Measurements from ENCODE around the gene RIPOR1. TPM values are rescaled to one million over a fixed set of nuclear protein-coding genes. Genes with fewer than 3 reads are reported as not detected.

The RIPOR1 gene
- total RNA-seq, 2 donors from 2014 or later = 14.4 to 19.0 TPM

- peak; percentile 38 for DNase-seq
- H3K27me3 ChIP-seq = peaks cover 7% of the 10 kb centered on the region
- no peak for TF ChIP-seq CTCF (IDR thresholded peaks at IDR 0.05)
- H3K4me3 ChIP-seq = no peak overlapping the region
- H3K36me3 ChIP-seq = peaks cover 4% of the 10 kb centered on the region
- H3K27ac ChIP-seq = no peak overlapping the region
- H3K9ac ChIP-seq (ENCODE audit: low read depth in 2 of 2, low read length in 2 of 2) = no peak overlapping the region
- intact Hi-C loops (cut with DNase I) = loop anchor here (10.0 kb wide), 1 partner anchor 112 kb away; no protein-coding TSS in a partner anchor
- H3K9me3 ChIP-seq = no peaks in the 10 kb centered on the region
- H3K4me1 ChIP-seq = peaks cover 11% of the 10 kb centered on the region
Observed at GRCh38 chr16:67542464-67542863, 13.8 kb downstream of the RIPOR1 start.

DNA sequence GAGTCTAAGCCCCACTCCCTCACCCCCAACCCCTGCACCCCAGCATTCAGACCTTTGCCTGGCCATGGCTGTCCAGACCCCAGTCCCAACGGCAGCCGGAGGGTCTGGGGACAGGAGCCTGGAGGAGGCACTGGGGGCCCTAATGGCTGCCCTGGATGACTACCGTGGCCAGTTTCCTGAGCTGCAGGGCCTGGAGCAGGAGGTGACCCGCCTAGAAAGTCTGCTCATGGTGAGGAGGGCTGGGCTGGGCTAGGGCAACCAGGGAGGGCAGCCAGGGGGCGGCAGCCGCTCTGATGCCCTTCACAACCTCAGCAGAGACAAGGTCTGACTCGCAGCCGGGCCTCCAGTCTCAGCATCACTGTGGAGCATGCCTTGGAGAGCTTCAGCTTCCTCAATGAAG, 14.4 kb downstream of the RIPOR1 start:
- no peak overlapping the region for H3K9ac ChIP-seq (ENCODE audit: low read depth in 2 of 2, low read length in 2 of 2)
- H3K4me3 ChIP-seq = no peak overlapping the region
- H3K27ac ChIP-seq = no peak overlapping the region
- intact Hi-C loops (cut with DNase I) = loop anchor here (10.0 kb wide), 1 partner anchor 112 kb away; no protein-coding TSS in a partner anchor
- TF ChIP-seq CTCF (IDR thresholded peaks at IDR 0.05) = no peak
- no peak for DNase-seq
- H3K9me3 ChIP-seq = no peaks in the 10 kb centered on the region
- peaks cover 4% of the 10 kb centered on the region for H3K36me3 ChIP-seq
- H3K4me1 ChIP-seq = peaks cover 11% of the 10 kb centered on the region
- H3K27me3 ChIP-seq = peaks cover 1% of the 10 kb centered on the region

GRCh38 chr16:67543582-67543981, 15.0 kb downstream of the RIPOR1 start:
- peaks cover 9% of the 10 kb centered on the region for H3K4me1 ChIP-seq
- H3K4me3 ChIP-seq = no peak overlapping the region
- H3K9me3 ChIP-seq = no peaks in the 10 kb centered on the region
- peaks cover 4% of the 10 kb centered on the region for H3K36me3 ChIP-seq
- intact Hi-C loops (cut with DNase I) = loop anchor here (10.0 kb wide), 1 partner anchor 111 kb away; no protein-coding TSS in a partner anchor
- H3K27ac ChIP-seq = no peak overlapping the region
- TF ChIP-seq CTCF (IDR thresholded peaks at IDR 0.05) = no peak
- no peak for DNase-seq
- H3K27me3 ChIP-seq = no peaks in the 10 kb centered on the region
- H3K9ac ChIP-seq (ENCODE audit: low read depth in 2 of 2, low read length in 2 of 2) = no peak overlapping the region

- intact Hi-C loops (cut with DNase I) = loop anchor here (10.0 kb wide), 1 partner anchor 110 kb away; no protein-coding TSS in a partner anchor
- Histone ChIP-seq H3K36me3 (peaks cover 4% of the 10 kb centered on the region), H3K9me3 (no peaks in the 10 kb centered on the region), H3K27me3 (no peaks in the 10 kb centered on the region), H3K4me3 (no peak overlapping the region), H3K9ac (ENCODE audit: low read depth in 2 of 2, low read length in 2 of 2) (no peak overlapping the region), H3K27ac (no peak overlapping the region), H3K4me1 (peaks cover 5% of the 10 kb centered on the region)
- TF ChIP-seq CTCF (IDR thresholded peaks at IDR 0.05) = no peak
- no peak for DNase-seq
Observed at GRCh38 chr16:67544329-67544841, 15.8 kb downstream of the RIPOR1 start.

DNA sequence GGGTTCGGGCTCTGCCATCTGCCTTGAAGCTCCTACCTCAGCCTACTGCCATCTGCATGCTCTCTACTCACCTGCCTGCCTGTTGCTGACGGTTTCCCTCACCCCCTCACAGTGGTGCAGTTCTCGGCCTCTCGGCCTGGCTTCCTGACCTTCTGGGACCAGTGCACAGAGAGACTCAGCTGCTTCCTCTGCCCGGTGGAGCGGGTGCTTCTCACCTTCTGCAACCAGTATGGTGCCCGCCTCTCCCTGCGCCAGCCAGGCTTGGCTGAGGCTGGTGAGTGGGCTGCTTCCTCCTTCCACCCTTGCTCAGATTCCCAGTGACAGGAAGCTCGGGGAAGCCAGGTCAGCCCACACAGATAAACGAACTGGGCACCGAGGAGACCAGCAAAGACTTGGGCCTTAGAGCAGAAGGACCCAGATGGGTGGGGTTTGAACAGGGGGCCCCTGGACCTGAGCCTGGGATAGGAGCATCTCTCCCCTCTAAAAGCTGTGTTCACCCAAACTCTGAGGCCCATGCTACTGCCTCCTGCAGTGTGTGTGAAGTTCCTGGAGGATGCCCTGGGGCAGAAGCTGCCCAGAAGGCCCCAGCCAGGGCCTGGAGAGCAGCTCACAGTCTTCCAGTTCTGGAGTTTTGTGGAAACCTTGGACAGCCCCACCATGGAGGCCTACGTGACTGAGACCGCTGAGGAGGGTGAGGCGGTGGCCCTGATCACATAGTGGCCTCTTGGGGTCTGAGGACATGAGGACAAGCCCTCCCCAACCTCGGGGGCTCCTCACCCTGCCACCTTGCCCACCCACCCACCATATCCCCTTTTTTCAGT, 16.4 kb downstream of the RIPOR1 start:
- Histone ChIP-seq H3K9me3 (no peaks in the 10 kb centered on the region), H3K27ac (no peak overlapping the region), H3K4me3 (no peak overlapping the region), H3K36me3 (peaks cover 4% of the 10 kb centered on the region), H3K27me3 (no peaks in the 10 kb centered on the region), H3K4me1 (peaks cover 5% of the 10 kb centered on the region), H3K9ac (ENCODE audit: low read depth in 2 of 2, low read length in 2 of 2) (no peak overlapping the region)
- no peak for TF ChIP-seq CTCF (IDR thresholded peaks at IDR 0.05)
- intact Hi-C loops (cut with DNase I) = loop anchor here (10.0 kb wide), 1 partner anchor 110 kb away; no protein-coding TSS in a partner anchor
- DNase-seq = no peak
